Measurements from ENCODE around the gene NUDT6.
A peak's percentile ranks its signal among the peaks of the same experiment; 100 is the strongest.
"Not testable (repeated sequence)": the region's sequence is repeated elsewhere in the genome, so short reads cannot be mapped to it uniquely, and the experiment has no call there.

The NUDT6 gene

DNA sequence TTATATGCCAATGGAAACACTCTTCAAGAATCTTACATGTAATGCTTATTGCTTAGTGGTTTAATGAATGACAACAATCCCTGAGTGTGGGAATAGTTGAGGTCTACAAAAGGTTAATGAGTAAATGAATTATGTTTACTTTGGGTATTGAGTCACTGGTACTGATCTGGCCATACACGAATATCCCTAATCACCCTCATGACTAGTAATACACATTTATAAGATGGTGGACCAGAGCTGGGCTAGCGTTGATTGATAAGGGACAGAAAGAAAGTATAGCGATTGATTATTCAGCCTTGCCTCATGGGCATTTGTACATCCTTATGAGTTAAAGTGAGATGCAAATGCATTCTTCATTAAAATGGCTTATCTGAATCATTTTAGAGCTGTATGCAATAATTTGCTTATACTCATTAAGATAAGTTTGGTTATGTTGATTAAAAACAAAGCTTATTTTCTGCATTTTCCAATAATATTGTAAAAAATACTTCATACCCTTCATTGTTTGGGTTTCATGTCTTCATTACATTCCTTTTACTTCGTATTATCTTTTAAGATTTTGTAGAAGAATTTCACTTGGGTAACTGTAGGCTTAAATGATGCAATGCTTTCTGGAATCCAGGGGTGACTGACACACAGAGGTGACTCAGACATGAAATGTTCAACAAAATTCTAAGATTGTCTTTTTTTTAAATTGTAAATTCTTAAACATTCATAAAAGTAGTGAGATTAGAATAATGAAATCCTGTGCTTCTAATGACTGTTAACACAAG is 48.4 kb downstream of the NUDT6 start:
- DNase-seq, result no peak

DNA sequence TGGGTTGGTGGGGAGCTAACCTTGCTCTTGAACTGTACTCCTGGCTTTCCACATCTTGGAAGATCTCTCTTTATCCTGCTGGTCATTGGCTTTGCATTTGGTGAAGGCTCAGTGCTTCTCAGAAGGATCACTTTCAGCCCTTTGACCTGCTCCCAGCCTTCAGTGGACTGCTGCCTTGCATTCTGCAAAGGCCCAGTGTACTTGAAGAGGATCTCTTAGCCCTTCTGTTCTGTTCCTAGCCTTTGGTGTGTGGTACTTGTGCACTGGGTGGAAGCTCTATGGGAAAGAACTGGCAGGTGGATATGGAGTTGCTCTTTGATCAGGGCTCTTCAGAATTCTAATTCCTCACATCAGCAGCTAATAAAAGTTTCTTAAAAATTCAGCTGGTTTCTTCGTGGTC is 49.3 kb downstream of the NUDT6 start:
- no peak for DNase-seq

DNA sequence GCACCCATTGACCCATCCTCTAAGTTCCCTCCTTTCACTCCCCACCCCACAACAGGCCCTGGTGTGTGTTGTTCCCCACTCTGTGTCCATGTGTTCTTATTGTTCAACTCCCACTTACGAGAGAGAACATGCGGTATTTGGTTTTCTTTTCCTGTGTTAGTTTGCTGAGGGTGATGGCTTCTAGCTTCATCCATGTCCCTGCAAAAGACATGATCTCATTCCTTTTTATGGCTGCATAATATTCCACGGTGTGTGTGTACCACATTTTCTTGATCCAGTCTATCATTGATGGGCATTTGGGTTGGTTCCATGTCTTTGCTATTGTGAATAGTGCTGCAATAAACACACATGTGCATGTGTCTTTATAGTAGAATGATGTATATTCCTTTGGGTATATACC is 54.2 kb downstream of the NUDT6 start:
- not testable (repeated sequence) for DNase-seq

DNA sequence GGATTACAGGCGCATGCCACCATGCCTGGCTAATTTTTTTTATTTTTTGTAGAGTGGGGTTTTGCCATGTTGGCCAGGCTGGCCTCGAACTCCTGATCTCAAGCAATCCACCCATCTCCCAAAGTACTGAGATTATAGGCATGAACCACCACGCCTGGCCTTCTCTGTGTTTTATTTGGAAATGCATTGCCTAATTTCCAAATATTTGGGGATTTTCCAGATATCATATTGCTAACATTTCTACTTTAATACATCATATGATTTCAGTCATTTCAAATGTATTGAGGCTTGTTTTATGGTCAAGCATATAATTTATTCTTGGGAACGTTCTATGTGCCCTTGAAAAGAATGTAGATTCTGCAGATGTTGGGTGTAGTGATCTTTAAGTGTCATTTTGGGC is 57.0 kb downstream of the NUDT6 start:
- DNase-seq, result no peak

DNA sequence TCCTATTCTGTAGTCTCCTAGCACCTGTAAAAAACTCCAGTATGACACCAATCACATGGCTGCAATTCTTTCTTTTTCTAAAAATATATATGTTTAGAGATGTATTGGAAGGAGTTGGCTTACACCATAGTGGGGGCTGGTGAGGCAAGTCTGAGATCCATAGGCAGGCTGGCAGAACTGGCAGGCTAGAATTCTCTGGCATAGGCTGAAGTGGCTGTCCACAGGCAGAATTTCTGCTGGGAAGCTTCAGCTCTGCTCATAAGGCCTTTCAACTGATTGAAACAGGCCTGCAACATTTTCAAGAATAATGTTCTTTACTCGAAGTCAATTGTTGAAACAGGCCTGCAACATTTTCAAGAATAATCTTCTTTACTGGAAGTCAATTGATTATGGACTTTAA is 58.8 kb downstream of the NUDT6 start:
- no peak for DNase-seq

DNA sequence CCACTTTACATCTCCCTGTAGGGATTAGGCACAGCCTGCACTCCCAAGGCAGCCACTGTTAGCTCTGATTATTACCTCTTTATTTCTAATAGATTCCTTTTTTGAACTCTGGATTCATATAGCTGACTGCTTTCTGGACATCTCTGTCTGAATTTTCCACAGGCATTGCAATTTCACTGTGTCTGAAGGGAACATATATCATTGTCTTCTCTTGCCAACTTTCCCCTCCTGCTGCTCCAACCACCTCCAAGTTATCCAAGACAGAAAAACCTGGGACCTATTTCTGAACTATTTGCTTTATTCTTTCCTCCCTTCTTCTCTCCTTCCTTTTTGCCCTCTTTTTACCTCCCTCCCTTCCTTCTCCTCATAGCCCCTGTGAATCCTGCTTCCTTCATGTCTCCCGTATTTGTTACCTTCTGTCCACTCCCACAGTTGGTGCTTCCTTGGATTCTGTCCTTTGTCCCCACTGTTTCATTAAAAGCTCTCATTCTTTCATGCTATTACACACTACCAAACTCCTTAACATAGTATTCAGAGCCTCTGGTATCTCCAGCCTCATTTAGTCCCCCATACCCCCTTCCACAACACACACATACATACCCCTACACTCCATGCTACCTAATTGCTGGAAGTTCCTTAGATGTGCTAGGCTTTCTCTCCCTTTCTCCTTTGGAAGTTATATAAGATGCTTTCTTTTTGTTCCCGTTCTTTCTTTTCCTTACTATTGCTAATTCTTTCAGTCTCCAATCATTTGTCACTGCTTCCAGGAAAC is 61.0 kb downstream of the NUDT6 start:
- DNase-seq, result no peak

DNA sequence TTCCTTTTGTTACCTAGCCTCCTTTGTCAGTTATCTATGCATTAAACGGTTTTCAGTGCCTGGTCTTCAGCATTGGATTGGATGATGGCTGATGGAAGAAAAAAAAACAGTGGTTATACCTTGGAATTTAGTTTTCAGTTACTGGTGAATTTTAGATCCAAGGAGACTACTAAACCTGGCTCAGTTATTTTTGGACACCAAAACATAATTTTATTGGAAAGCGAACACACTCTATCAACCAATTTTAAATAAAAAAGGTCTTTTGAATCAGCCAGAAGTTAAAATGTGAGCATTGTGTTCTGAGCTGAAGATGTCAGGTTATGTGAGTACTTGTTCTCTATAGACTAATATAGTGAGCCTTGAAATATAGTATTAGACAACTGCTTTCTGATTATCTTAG is 63.7 kb downstream of the NUDT6 start:
- DNase-seq, result no peak

DNA sequence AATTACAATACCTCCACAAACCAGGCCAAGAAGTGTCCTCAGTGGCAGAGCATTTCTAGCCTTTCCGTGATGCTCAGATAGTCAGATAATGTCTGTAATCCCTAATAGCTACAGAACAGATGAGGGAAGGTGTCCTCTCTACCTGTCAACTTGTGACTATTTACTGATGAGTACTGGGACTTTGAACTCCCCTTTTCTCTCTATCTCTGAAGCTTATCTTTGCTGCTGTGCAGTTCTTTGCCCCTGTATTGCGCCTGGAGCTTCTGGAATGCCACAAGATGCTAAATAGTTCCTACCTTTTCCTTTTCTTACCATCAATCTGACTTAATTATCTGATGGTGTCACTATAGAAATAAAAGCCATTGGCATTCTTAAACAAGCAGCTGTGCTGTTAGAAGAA is 65.2 kb downstream of the NUDT6 start:
- peak; percentile 30 for DNase-seq

DNA sequence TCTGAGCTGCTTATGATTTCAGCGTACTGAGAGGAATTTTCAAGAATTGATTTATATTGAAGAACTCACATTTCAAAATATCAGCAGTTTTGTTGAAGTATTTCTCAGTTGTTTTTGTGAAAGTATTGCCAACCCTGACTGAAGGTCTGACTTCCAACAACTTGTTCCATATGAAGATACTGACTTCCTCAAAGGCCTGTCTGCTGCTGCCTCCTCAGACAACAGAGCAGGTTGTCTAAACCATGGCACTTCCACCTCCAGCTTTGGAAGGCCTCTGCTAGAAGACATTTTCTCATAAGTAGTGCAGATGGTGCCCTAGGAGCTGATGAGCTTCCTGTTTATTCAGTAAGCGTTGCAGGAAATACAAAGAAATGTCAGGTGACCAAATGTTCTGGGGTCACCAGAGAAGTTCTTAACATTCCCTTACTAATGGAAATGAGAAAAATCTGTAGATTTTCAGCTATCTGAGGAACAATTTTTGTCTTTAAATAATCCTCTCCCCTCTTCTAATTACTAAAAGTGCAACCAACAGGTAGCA is 67.0 kb downstream of the NUDT6 start:
- DNase-seq, result no peak

DNA sequence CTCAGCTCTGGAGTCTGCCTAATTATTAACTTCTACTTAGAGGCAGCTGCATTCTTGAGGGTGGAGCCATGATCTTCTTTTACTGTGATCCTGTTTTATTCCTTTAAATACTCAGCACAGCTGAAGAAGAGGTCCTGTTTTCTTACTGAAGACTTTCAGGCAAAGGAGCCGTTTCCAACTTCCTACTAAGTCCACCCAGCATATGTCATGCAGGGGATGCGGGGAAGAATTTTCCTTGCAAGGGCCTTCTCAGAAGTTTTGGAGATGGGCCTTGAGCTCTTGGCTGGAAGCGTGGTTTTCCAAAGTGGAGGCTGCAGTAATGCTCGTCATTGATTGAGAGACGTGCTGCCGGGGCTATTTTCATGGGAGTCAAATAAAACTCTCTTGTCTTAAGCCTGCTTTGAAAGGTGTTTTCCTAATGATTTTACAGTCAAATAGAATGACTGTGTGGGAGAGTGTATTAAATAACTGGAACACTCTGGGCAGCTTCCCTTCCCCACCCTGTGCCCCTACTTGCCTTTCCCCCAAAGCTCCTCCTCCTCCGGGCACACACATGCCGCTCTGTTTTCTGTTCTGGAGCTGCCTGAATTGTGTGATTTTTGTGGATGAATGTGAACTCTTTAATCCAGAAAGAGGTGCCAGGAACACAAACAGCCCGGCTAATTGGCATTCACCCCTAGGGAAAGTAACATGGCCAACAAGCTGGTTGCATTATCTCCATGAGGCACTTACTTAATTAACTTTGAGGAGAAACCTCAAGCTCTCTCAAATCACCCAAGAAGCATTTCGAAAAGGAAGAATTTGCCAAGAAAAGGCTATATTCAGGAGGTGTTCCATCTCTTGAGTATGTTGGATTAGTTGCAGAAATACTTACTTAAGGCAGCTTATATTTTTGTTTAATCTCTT is 67.7 kb downstream of the NUDT6 start:
- no peak for DNase-seq

DNA sequence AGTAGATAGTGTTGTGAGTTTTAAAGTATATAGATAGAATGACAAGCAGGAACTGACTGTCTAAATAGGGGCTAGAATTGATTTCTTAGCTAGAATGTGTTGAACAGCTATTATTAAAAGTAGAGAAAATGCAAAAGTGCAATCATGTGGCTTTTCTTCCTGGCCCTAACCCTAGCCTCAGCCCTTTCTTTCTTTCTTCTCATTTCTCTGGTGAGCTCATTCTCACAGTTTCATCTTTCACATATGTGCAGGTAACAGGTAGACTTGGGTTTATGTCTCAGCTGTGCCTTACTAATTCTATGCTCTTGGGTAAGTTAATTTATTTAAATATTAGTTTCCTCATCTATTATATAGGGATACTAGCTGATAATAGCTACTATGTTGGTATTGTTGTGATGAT is 70.8 kb downstream of the NUDT6 start:
- DNase-seq, result no peak

DNA sequence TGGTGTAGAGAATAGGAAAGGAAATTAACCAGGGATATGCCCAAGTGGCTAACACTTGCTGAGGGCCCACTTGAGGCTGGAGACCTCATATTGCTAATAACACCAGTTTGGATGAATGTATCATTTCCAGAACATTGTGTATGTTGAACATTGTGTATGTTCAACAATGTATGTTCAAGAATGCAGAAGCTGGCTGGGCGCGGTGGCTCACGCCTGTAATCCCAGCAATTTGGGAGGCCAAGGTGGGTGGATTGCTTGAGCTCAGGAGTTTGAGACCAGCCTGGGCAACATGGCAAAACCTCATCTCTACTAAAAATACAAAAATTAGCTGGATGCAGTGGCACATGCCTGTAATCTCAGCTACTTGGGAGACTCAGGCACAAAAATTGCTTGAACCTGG is 72.6 kb downstream of the NUDT6 start:
- DNase-seq, result not testable (repeated sequence)

DNA sequence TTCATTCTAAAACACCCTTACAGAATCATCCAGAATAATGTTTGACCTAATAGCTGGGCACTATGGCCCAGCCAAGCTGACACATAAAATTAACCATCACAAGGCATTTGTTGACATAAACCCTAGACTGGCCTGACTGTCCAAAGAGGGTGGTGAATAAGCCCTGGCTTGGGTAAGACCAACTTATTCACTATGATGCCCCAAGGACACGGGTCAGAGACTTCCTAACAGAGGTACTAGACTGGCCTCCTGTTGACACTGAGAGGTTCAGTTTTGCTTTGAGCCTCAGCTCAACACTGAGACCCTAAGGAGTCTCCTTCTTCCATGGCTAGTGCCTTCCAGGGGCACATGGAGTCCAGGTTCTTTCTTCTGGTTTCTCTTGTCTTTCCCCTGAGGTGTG is 74.5 kb downstream of the NUDT6 start:
- DNase-seq, result no peak

DNA sequence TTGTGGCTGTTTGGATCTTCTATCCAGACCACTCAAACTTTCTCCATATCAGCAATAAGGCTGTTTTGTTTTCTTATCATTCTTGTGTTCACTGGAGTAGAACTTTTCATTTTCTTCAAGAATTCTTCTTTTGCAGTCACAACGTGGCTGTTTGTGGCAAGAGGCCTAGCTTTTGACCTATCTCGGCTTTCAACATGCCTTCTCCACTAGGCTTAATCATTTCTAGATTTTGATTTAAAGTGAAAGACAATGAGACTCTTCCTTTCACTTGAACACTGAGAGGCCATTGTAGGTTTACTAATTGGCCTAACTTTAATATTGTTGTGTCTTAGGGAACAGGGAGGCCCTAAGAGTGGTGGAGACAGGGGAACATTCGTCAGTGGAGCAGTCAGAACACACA is 76.6 kb downstream of the NUDT6 start:
- DNase-seq, result no peak

DNA sequence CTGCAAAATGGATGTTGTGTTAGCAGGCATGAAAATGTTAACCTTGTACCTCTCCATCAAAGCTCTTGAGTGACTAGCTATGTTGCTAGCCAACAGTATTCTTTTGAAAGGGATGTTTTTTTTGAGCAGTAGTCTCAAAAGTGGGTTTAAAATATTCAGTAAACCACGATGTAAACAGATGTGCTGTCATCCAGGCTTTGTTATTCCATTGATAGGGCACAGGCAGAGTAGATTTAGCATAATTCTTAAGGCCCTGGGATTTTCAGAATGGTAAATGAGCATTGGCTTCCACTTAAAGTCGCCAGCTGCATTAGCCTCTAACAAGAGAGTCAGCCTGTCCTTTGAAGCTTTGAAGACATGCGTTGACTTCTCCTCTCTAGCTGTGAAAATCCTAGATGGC is 77.3 kb downstream of the NUDT6 start:
- DNase-seq, result no peak

DNA sequence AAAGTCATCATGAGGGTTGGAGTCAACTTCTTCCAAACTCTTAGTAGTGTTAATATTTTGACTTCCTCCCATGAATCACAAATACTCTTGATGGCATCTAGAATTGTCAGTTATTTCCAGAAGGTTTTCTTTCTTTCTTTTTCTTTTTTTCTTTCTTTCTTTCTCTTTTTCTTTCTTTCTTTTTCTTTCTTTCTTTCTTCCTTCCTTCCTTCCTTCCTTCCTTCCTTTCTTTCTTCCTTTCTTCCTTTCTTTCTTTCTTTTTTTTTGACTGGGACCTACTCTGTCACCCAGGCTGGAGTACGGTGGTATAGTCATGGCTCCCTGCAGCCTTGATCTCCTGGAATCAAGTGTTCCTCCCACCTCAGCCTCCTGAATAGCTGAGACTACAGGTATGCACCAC is 78.0 kb downstream of the NUDT6 start:
- DNase-seq, result not testable (repeated sequence)

DNA sequence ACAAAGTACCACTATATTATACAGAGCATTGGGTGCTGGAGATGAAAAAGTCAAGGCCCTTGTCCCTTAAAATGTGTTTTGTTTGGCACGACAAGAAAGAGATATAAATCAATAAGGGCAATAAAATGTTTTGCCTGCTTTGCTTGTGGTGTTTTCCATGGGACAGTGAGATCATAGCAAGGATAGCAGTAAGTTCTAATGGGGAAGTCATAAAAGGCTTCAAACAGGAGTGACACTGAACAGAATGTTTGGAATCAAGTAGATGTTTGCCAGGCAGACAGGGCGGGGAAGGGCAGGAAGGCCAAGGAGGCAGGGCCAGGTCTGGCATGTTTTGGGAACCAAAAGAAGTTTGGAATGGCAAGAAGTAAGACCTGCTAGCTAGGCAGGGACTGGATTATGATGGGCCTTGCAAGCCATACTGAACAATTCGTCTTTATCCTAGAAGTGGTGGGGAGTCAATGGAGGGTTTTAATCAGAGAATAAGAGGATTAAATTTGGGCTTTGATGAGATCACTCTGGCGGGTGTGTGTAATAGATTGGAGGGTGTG is 79.3 kb downstream of the NUDT6 start:
- DNase-seq, result no peak

Measured in NCI-H2171 treated with DMSO at 0.1 percent for 48 hours (cell line).